HG03342 (cell line): ENCODE results near the gene CFAP70.
"Not testable (repeated sequence)": the region's sequence is repeated elsewhere in the genome, so short reads cannot be mapped to it uniquely, and the experiment has no call there.

Experiments
- ATAC-seq: cut with Tn5 transposase; IDR thresholded peaks from one replicate; pipeline ENCODE4 v1.9.1; 2021; ENCODE audit warnings: mild to moderate bottlenecking, moderate library complexity; ENCODE audit not compliant: unreplicated experiment

The CFAP70 gene

DNA sequence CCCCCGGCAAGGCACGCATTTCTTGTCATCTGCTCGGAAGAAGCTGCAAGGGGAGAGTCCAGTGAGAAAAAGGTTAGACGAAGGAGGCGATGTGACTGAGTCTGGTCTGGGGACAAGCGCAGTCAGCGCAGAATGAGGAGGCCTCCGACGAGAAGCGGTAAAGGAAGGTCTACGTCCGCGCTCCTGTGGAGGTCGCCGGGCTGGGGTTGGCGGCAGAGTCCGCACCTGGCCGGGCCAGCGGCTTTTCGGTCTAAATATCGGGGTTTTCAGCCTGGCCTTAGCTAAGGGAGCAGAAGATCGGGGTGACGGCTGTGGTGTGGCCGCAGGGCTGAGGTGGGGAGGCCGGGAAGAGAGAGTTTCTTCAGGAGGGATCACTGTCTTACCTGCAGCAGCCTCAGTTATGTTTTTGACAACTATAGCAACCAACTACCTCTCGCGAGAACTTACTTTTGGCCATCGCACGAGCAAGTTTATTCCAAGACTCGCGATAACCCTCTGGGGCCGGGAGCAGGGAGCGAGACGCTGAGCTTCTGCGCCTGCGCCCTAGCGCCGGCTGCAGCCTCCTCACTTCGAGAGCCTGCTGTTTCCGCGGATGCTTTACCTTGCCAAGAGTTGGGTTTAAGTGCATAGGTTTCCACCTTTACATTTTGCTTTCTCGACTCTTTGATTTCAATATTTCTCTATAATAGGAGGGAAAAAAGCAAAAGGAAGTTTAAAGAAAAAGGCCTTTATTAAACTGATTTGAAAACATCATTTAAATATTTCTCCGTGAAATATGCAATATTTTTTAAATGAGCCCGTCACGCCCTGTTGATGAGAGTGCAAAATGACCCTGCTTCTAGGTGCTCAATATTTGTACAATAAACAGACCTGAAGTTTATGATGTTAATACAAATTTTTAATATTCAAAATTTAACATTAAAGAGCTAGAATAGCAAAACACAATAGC, at the start of gene CFAP70:
CFAP70 (minus strand) TSS at position 534 of the 949 bp plus-strand sequence. CDS start 4,068 bp downstream, outside the sequence.
- ATAC-seq: peak; percentile 93

DNA sequence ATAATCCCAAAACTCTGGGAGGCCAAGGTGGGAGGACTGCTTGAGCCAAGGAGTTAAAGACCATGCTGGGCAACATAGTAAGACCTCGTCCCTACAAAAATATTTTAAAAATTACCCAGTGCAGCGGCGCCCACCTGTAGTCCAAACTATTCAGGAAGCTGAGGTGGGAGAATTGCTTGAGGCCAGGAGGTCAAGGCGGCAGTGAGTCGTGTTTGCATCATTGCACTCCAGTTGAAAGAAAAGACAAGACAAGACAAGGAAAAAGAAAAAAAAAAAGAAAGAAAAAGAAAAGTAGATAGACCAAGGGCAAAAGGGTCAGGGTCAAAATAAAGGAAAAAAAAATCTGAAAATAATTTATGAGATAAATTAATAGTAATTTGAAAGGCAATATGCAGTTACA, 49.4 kb upstream of the CFAP70 start:
- no peak for ATAC-seq

DNA sequence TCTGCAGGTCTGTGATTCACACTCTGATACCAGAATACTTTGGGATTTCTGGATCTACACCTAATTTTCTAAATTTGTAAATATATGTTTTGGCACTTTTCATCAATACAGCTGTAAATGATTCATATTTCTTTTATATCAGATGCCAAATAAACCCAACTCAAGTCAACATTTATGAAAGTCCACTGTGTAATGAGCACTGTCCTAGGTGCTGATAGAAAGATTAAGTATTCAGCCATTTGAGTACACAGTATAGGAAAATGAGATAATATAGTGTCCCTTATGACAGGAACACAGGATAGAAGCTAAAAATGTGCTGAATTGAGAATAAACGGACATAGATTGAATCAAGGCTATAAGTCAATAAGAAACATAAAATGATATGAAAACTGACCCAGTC, 48.8 kb upstream of the CFAP70 start:
- no peak for ATAC-seq

- ATAC-seq: no peak
Measured at GRCh38 chr10:73406846-73407245, 48.2 kb upstream of the CFAP70 start.

DNA sequence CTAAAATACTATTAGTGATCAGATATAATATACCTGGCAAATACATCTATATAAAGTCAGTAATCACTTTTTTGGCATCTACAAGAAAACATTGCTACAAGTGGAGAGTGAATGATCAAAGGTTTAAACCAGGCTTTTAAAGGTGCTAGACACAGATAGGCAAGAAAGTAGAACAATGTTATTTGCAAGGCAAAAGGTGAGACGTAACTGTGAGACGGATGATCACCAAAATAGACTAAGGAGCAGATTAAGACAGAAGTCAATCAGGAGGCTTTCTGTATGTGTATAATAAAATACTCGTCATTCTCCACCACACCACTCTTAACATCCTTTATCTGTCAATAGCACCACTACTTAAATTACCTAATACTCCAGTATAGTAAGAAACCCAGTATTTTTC, 46.9 kb upstream of the CFAP70 start:
- ATAC-seq: no peak

GRCh38 chr10:73404690-73405089, 46.0 kb upstream of the CFAP70 start:
- no peak for ATAC-seq

GRCh38 chr10:73401636-73402035, 43.0 kb upstream of the CFAP70 start:
- no peak for ATAC-seq

DNA sequence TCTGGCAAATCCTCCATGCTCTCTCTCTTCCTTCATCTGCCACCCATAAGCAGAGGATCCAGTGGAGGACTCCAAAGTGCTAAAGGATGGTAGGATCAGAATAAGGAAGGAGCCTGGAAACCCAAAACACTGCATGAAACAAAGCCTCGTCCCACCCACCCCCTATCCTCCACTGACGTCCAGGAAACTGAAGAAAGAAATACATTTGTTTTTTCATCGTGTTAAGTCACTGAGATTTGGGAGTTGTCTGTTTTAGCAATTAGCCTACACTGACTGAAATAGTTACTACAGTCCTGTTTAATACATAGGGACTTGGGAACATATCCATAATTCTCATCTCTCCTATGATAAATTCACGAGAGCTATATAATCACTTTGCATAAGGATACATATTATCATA, 40.4 kb upstream of the CFAP70 start:
- no peak for ATAC-seq

DNA sequence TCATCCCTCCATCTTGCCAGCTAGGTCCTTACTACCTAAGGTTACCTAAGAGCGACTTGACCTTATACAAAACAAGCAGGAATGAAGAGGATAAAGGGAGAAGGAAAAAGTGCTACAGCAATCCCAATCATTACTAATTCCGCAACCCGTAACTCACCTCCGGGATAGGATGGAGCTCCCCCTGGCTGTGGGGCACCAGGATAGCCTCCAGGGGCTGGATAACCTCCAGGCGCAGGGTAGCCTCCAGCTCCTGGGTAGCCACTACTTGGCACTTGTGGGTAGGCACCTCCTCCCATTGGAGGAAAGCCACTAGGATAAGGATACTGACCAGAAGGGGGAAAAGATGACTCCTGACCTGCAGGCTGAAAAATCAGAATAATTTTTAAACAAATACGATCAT, 39.4 kb upstream of the CFAP70 start:
- no peak for ATAC-seq

GRCh38 chr10:73394325-73394724, 35.7 kb upstream of the CFAP70 start:
- not testable (repeated sequence) for ATAC-seq

- ATAC-seq: no peak
Measured at GRCh38 chr10:73388228-73388627, 29.6 kb upstream of the CFAP70 start.

GRCh38 chr10:73386583-73386982, 27.9 kb upstream of the CFAP70 start:
- ATAC-seq: no peak

GRCh38 chr10:73379064-73379748, 20.5 kb upstream of the CFAP70 start:
- no peak for ATAC-seq

DNA sequence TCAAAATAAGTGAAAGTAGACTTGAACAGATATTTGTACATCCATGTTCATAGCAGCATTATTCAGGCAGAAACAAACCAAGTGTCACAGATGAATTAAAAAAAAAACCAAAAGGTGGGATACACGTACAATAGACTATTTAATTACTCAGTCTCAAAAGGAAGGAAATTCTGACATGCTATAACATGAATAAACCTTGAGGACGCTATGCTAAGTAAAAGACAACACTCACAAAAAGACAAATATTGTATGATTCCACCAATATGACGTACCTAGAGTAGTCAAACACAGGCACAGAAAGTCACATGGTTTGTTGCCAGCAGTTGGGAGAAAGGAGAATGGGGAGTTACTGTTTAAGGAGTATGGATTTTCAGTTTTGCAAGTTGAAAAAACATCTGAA, 18.0 kb upstream of the CFAP70 start:
- ATAC-seq: no peak

DNA sequence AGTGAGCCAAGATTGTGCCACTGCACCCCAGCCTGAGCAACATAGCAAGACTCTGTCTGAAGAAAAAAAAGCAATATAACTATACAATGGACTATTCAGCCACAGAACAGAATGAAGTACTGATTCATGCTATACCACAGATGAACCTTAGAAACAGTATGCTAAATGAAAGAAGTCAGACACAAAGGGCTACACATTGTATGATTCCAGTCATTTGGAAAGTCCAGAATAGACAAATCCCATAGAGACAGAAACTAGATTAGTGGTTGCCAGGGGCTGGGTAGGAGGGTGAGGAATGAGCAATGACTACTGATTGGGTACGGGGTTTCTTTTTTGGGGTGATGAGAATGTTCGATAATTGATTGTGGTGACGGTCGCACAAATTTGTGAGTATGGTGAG, 9.6 kb upstream of the CFAP70 start:
- ATAC-seq: no peak

- ATAC-seq: peak; percentile 56
Measured at GRCh38 chr10:73366381-73367298, 8.0 kb upstream of the CFAP70 start.

- no peak for ATAC-seq
Measured at GRCh38 chr10:73364964-73365363, 6.3 kb upstream of the CFAP70 start.

- ATAC-seq: no peak
Measured at GRCh38 chr10:73359492-73359891, 828 bp upstream of the CFAP70 start.

GRCh38 chr10:73357821-73358220, 843 bp downstream of the CFAP70 start:
- ATAC-seq: no peak

DNA sequence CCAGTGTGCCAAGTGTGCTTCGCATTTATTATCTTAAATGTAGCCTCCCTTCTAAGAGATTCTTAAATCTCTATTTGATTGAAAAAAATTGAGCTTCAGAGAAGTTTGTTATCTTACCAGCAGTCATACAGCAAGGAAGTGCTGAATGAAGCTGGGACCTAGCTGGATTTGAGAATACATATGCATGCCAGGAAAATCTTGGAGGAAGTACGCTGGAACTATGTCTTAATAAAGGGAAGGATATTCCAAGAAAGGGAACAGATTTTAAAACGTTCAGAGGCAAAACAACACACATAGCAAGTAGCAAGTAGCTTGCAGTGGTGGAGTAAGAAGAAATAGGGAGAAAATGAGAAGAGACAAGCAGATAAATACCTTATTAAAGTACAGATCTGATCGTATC, 1.5 kb downstream of the CFAP70 start:
- ATAC-seq: no peak

DNA sequence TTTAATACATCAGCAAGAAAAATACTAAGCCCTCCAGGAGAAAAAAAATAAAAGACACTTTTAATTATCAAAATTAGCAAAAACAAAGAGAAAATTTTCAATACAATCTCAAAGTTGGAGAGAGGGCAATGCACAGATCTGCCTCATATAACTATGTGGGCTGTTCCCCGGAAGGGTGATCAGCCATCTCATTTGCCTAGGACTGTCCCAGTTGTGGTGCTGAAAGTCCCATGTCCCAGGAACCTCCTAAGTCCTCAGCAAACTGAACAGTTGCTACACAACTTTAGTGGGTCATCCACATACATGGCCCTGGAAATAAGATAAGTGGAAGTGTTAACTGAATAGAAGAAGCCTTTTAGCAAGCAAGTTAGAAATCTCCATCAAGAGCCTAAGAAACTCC, 14.4 kb downstream of the CFAP70 start:
- ATAC-seq: no peak
